ENCODE data around the gene UNC5CL.

Gene UNC5CL

GRCh38 chr6:41064841-41065240, 25.8 kb upstream of the UNC5CL start:
- no peak overlapping the region for H3K4me3 ChIP-seq (ENCODE audit: control insufficient read depth, low read depth, low read length)
- no peak for DNase-seq (ENCODE audit: low read depth)
- no peak for TF ChIP-seq CTCF (IDR thresholded peaks at IDR 0.05; ENCODE audit: control insufficient read depth, insufficient read depth, low read depth, low read length, missing control alignments)

GRCh38 chr6:41063884-41064285, 24.9 kb upstream of the UNC5CL start:
- TF ChIP-seq CTCF (IDR thresholded peaks at IDR 0.05; ENCODE audit: control insufficient read depth, insufficient read depth, low read depth, low read length, missing control alignments) = no peak
- no peak overlapping the region for H3K4me3 ChIP-seq (ENCODE audit: control insufficient read depth, low read depth, low read length)
- no peak for DNase-seq (ENCODE audit: low read depth)

GRCh38 chr6:41062056-41062455, 23.0 kb upstream of the UNC5CL start:
- H3K4me3 ChIP-seq (ENCODE audit: control insufficient read depth, low read depth, low read length) = no peak overlapping the region
- DNase-seq (ENCODE audit: low read depth) = no peak
- no peak for TF ChIP-seq CTCF (IDR thresholded peaks at IDR 0.05; ENCODE audit: control insufficient read depth, insufficient read depth, low read depth, low read length, missing control alignments)

GRCh38 chr6:41061196-41061726, 22.2 kb upstream of the UNC5CL start:
- no peak for DNase-seq (ENCODE audit: low read depth)
- no peak for TF ChIP-seq CTCF (IDR thresholded peaks at IDR 0.05; ENCODE audit: control insufficient read depth, insufficient read depth, low read depth, low read length, missing control alignments)
- H3K4me3 ChIP-seq (ENCODE audit: control insufficient read depth, low read depth, low read length) = no peak overlapping the region

- H3K4me3 ChIP-seq (ENCODE audit: control insufficient read depth, low read depth, low read length) = no peak overlapping the region
- TF ChIP-seq CTCF (IDR thresholded peaks at IDR 0.05; ENCODE audit: control insufficient read depth, insufficient read depth, low read depth, low read length, missing control alignments) = no peak
- no peak for DNase-seq (ENCODE audit: low read depth)
Observed at GRCh38 chr6:41059556-41059955, 20.5 kb upstream of the UNC5CL start.

- DNase-seq (ENCODE audit: low read depth) = no peak
- TF ChIP-seq CTCF (IDR thresholded peaks at IDR 0.05; ENCODE audit: control insufficient read depth, insufficient read depth, low read depth, low read length, missing control alignments) = no peak
- H3K4me3 ChIP-seq (ENCODE audit: control insufficient read depth, low read depth, low read length) = no peak overlapping the region
Observed at GRCh38 chr6:41058783-41059181, 19.8 kb upstream of the UNC5CL start.

Data from AG09309 (cell line).